ENCODE results near the gene ZSWIM1. TPM values are rescaled to one million over a fixed set of nuclear protein-coding genes. Genes with fewer than 3 reads are reported as not detected.
A peak's percentile ranks its signal among the peaks of the same experiment; 100 is the strongest.

ZSWIM1 gene
- total and polyA plus RNA-seq, 2 of the 13 experiments (the other 11 are each of a cell fraction or from before 2014, with no cell fraction given): 9.5 to 11.7 TPM

- TF ChIP-seq ZNF589 (CRISPR knock-in tag; conservative IDR thresholded peaks at IDR 0.05) (no peak; the same call in 1 of the 2 replicates), BRD4 (CRISPR knock-in tag; IDR thresholded peaks at IDR 0.05) (peak; percentile 29; the same call in 1 of the 2 replicates), ZNF484 (CRISPR knock-in tag; IDR thresholded peaks at IDR 0.05; ENCODE audit: borderline replicate concordance, low read depth) (peak; percentile 71; the same call in 1 of the 2 replicates), E2F2 (CRISPR knock-in tag; IDR thresholded peaks at IDR 0.05; ENCODE audit: borderline replicate concordance) (no peak), HNRNPH1 (optimal IDR thresholded peaks at IDR 0.05; ENCODE audit: low read depth, low read length) (no peak), JARID2 (CRISPR knock-in tag; IDR thresholded peaks at IDR 0.05; ENCODE audit: insufficient replicate concordance) (no peak), CREB3 (CRISPR knock-in tag; IDR thresholded peaks at IDR 0.05) (no peak), POLR2A (IDR thresholded peaks at IDR 0.05; ENCODE audit: insufficient read depth in 1 of 2, low read depth in 2 of 2, low read length in 2 of 2) (peak; percentile 81; a peak in 3 of 4 replicates), ZNF605 (CRISPR knock-in tag; IDR thresholded peaks at IDR 0.05) (no peak), THYN1 (CRISPR knock-in tag; IDR thresholded peaks at IDR 0.05; ENCODE audit: borderline replicate concordance, low read depth) (0 out of 2 replicates have a peak, but pooled peaks have one; percentile 1), ZNF607 (CRISPR knock-in tag; IDR thresholded peaks at IDR 0.05; ENCODE audit: borderline replicate concordance) (peak; percentile 93), AHDC1 (CRISPR knock-in tag; IDR thresholded peaks at IDR 0.05; ENCODE audit: borderline replicate concordance) (no peak), SNRNP70 (IDR thresholded peaks at IDR 0.05; ENCODE audit: low read depth, low read length) (no peak), ZNF614 (CRISPR knock-in tag; IDR thresholded peaks at IDR 0.05; ENCODE audit: borderline replicate concordance) (peak; percentile 89), EHMT2 (IDR thresholded peaks at IDR 0.05; ENCODE audit: borderline replicate concordance, low read depth, low read length) (no peak), ZNF776 (CRISPR knock-in tag; IDR thresholded peaks at IDR 0.05) (peak; percentile 87; the same call in 1 of the 2 replicates), NFYB (CRISPR knock-in tag; IDR thresholded peaks at IDR 0.05) (peak; percentile 42; the same call in 1 of the 2 replicates), EEA1 (CRISPR knock-in tag; IDR thresholded peaks at IDR 0.05; ENCODE audit: borderline replicate concordance) (0 out of 2 replicates have a peak, but pooled peaks have one; percentile 4)
- TF ChIP-seq, protein P1, sequence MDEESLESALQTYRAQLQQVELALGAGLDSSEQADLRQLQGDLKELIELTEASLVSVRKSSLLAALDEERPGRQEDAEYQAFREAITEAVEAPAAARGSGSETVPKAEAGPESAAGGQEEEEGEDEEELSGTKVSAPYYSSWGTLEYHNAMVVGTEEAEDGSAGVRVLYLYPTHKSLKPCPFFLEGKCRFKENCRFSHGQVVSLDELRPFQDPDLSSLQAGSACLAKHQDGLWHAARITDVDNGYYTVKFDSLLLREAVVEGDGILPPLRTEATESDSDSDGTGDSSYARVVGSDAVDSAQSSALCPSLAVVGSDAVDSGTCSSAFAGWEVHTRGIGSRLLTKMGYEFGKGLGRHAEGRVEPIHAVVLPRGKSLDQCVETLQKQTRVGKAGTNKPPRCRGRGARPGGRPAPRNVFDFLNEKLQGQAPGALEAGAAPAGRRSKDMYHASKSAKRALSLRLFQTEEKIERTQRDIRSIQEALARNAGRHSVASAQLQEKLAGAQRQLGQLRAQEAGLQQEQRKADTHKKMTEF (CRISPR knock-in tag; IDR thresholded peaks at IDR 0.05): no peak; the same call in 1 of the 2 replicates
Observed at GRCh38 chr20:45890077-45890984, 9.3 kb downstream of the ZSWIM1 start (continued).
